ENCODE measurements around the gene PDPK1.

Gene PDPK1

DNA sequence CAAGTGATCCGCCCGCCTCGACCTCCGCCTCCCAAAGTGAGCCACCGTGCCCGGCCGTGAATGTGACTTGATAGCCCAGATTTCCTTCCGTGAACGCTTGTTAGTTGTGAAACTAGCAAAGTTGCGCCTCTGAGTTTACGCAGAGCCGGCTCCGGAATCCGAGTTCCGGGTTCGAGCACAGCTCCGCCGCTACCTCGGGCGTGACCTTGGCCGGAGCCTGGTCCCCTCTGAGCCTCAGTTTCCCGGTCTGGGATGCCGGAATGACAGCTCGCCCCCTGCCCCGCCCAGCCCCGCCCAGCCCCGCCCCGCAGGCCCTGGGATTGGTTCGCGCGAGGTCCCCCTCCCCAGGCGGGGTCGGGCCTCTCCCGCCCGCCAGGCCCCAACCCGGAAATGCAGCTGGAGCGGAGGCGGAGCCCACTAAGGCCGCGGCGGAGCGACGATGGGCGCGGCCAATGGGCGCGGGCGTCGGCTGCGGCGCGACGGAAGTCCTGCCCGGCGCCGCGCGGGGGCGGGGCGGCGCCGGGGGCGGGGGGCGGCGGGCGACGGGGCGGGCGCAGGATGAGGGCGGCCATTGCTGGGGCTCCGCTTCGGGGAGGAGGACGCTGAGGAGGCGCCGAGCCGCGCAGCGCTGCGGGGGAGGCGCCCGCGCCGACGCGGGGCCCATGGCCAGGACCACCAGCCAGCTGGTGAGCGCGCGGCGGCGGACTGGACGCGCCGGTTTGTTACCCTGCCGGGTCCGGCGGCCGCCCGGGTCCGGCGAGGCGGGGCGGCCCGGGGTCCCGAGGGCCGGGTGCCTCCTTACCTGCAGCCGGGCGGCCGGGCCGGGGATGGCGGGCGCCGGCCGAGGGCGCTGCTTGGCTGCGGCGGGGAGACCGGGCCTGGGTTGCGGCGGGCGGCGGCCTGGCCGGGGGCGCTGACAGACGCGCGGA, at the start of gene PDPK1:
PDPK1 (plus strand) TSS at position 571 of the 929 bp plus-strand sequence; CDS start at position 663, 92 bp downstream.
- no peak for TF ChIP-seq CTCF (IDR thresholded peaks at IDR 0.05; ENCODE audit: insufficient read depth, low read length, missing control alignments)
- H3K4me3 ChIP-seq (ENCODE audit: low read depth, low read length) = peak within 1 kb of the TSS; percentile 75
- DNase-seq (ENCODE audit: low read depth, low spot score) = peak; percentile 36
- POLR2A ChIA-PET = interaction anchor here (0.6 to 0.9 kb wide), 3 partner anchors 53 to 269 kb away, joined by 3 to 5 read pairs (median 3); no protein-coding TSS in a partner anchor
- CTCF ChIA-PET = no interaction called here

DNA sequence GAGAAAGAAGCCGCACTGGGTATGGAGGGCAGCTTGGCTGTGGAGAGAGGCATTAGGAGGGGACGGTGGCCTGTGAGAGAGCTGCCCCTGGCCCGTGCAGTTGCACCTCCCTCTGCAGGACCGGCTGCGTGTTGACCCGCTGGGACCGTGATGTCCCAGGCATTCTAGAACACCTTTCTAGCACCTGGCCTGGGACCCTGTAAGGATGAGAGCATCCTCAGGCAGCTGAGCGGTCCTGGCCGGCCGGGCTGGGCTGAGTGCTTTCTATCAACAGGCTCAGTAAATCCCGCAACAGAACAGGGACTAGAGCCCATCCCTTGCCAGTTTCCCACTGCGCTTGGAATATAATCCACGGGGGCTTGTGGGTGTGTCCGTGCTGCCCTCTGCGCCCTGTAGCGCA, 48.2 kb upstream of the PDPK1 start:
- ChIA-PET POLR2A (no interaction called here), CTCF (interaction anchor here (2.9 kb wide), 1 partner anchor 12 kb away, joined by 29 read pairs; no protein-coding TSS in a partner anchor)

GRCh38 chr16:2490190-2491105, 47.4 kb upstream of the PDPK1 start:
- H3K4me3 ChIP-seq (ENCODE audit: low read depth, low read length) = no peak overlapping the region
- CTCF ChIA-PET = interaction anchor here (2.9 to 3.6 kb wide), 2 partner anchors 11 kb away, joined by 20 to 29 read pairs; no protein-coding TSS in a partner anchor
- DNase-seq (ENCODE audit: low read depth, low spot score) = no peak
- TF ChIP-seq CTCF (IDR thresholded peaks at IDR 0.05; ENCODE audit: insufficient read depth, low read length, missing control alignments) = no peak
- POLR2A ChIA-PET = no interaction called here

More for the DNA sequence above, 48.2 kb upstream of the PDPK1 start:
- no peak for DNase-seq (ENCODE audit: low read depth, low spot score)
- no peak for TF ChIP-seq CTCF (IDR thresholded peaks at IDR 0.05; ENCODE audit: insufficient read depth, low read length, missing control alignments)
- no peak overlapping the region for H3K4me3 ChIP-seq (ENCODE audit: low read depth, low read length)

DNA sequence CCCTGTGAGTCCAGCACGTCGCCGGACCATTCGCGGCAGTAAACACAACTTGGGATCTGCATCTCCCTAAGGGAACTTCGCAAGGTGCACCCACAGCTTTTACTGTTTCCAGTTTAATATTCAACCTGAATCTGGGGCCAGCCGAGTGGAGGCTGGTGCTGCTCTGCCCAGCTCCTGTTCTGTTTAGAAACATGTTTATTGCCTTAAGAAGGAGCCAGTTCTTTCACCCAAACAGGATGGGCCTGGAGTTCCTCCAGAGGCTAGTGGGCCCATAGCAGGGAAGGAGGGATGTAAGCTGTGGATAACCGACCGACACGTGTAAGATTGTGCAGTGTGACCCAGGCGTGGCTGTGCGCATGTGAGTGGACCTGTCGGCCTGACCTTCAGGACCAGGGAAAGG, 45.5 kb upstream of the PDPK1 start:
- ChIA-PET POLR2A (no interaction called here), CTCF (interaction anchor here (1.9 to 3.6 kb wide), 2 partner anchors 9 to 11 kb away, joined by 4 to 20 read pairs; no protein-coding TSS in a partner anchor)
- TF ChIP-seq CTCF (IDR thresholded peaks at IDR 0.05; ENCODE audit: insufficient read depth, low read length, missing control alignments) = no peak

DNA sequence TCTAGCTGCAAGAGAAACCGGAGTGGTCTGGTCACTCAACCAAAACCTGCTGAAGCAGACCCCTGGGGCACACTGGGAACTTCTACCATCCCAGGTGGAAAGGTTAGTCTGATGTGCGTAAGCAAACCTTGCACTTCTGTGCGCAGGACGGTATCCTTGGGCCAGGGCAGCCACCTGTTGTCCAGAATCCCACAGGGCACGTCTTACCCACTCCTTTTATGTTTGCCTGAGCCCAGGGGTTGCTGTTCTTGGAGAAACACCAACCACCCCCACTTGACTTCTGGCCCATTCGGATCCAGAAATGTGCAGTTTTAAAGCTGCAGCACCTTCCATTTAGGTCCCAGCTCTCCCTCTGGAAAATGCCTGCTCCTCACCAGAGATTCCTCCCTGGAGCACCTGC, 44.2 kb upstream of the PDPK1 start:
- no peak for DNase-seq (ENCODE audit: low read depth, low spot score)
- CTCF ChIA-PET = interaction anchor here (0.9 to 3.6 kb wide), 5 partner anchors 8 to 64 kb away, joined by 3 to 20 read pairs (median 3); partner anchors contain the start of genes CCNF and TBC1D24
- TF ChIP-seq CTCF (IDR thresholded peaks at IDR 0.05; ENCODE audit: insufficient read depth, low read length, missing control alignments) = no peak
- POLR2A ChIA-PET = no interaction called here
- H3K4me3 ChIP-seq (ENCODE audit: low read depth, low read length) = no peak overlapping the region

More for the DNA sequence above, 45.5 kb upstream of the PDPK1 start:
- H3K4me3 ChIP-seq (ENCODE audit: low read depth, low read length) = no peak overlapping the region
- no peak for DNase-seq (ENCODE audit: low read depth, low spot score)

Data from AG04449 (cell line).